GM19438 (cell line): ENCODE results near the gene CFAP58.

Experiments
- ATAC-seq: cut with Tn5 transposase; IDR thresholded peaks from one replicate; pipeline ENCODE4 v1.9.1; 2021; ENCODE audit warnings: low read depth; ENCODE audit not compliant: unreplicated experiment

CFAP58 gene

DNA sequence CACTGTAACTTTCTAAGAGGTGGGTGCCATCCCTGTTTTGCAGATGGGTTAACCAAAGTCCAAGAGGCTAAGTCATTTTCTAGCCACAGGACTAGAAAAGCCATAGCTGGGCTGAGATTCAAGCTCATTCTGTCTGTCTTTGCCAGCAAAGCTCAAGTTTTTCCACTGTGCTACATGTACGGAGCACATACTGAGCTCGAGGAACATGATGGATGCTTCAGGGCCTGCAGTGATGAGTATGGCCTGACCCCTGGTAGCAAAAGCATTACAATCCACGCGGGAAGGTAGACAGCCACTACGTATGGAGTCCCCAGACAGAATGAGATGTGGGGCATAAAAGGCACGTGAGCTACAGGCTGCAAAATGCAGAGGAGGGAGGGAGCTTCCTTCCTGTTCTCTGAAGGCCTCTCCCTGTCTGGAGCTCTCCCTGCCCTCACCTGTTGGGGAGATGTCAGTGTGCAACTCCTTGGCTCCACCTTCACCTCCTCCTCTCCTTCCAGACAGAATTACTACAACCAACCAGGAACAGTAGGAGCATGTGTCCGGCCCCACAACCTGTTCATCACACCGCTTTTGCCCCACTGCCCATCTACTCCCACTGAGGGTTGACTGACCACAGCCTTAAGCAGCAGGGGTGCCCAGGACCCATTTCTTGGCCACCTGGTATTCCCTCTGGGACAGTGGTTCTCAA lies 31.8 kb upstream of the CFAP58 start:
- ATAC-seq = no peak

DNA sequence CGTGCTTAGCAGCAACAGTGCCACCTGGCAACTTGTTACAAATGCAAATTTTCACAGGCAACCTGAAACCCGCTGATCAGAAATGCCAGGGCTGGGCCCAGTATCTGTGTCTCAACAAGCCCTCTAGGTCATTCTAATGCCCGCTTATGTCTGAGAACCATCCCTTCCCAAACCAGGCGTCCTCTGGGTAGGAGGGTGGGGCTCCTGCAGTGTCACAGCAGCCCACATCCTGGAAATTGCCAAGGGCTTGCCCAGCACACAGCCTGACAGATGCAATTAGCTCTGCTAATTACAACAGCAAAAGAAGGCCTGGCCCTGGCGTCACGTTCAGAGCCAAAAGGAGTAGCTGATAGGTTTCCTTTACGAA lies 31.2 kb upstream of the CFAP58 start:
- no peak for ATAC-seq

DNA sequence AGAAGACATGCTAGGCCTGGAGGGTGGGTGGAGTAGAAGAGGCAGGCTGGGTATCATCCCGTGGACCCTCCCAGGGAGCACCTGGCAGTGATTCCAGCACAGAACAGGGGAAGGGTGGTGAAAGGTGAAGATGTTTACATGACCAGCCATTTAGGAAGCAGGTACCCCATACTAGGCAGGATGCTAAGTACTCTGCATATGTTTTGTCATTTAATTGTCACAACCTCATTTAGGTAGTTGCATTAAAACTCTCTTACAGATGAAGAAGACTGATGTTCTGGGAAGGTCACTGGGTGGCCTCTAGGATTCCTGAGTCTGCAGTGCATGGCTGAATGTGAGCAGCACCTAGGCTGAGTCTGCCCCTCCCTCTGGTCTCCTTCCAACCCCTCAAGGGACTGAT lies 30.5 kb upstream of the CFAP58 start:
- no peak for ATAC-seq

DNA sequence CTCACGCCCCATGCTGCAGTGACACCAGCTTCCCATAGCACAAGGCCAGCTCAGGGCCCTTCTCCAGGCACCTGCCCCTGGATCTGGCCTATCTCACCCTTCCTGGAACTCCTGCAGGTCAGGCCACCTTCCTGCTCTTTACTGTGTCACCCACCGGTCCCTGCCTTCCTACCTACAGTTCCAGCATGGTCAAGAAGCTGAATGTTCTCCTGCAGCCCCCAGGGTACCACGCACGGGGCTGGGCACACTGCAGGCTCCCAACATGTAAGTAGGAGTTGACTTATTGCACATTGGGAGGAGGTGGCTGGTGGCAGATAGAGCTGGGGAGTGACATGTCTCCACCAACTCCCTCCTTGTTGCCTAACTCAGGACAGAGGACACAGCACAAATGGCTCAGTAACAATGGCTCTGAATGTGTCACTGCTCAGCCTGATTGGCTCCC lies 29.9 kb upstream of the CFAP58 start:
- ATAC-seq = no peak

DNA sequence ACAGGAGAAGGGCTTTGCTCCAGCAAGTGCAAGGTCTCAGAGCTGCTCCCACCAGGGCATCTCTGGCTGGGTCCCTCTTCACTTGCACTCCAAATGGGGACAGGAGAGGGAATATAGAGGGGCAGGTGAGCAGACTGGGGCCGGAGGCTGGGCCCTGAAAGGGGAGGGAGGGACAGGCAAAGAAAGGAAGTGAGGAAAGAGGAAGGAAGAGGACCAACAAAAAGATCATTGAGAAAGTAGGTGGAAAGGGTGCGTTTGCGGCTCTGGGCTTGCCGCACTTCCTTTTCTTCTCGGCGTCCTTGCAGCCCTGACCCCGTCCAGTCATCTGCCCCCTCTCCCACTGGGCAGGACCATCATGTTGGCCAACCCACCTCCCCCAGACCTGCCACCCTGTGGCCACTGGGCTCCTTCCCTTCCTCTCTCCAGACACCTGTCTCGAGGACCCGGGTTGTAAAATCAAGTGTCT lies 29.4 kb upstream of the CFAP58 start:
- ATAC-seq = no peak

DNA sequence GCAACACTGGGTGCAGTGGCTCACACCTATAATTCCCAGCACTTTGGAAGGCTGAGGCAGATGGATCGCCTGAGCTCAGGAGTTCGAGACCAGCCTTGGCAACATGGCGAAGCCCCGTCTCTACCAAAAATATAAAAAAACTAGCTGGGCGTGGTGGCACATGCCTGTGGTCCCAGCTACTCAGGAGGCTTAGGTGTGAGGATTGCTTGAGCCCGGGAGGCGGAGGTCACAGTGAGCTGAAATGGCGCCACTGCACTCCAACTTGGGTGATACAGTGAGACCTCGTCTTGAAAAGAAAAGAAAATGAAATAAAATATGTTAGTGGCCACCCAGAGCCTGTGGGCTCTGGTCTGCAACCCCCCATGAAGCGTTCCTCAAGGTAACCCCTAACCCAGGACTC lies 28.7 kb upstream of the CFAP58 start:
- ATAC-seq = no peak

DNA sequence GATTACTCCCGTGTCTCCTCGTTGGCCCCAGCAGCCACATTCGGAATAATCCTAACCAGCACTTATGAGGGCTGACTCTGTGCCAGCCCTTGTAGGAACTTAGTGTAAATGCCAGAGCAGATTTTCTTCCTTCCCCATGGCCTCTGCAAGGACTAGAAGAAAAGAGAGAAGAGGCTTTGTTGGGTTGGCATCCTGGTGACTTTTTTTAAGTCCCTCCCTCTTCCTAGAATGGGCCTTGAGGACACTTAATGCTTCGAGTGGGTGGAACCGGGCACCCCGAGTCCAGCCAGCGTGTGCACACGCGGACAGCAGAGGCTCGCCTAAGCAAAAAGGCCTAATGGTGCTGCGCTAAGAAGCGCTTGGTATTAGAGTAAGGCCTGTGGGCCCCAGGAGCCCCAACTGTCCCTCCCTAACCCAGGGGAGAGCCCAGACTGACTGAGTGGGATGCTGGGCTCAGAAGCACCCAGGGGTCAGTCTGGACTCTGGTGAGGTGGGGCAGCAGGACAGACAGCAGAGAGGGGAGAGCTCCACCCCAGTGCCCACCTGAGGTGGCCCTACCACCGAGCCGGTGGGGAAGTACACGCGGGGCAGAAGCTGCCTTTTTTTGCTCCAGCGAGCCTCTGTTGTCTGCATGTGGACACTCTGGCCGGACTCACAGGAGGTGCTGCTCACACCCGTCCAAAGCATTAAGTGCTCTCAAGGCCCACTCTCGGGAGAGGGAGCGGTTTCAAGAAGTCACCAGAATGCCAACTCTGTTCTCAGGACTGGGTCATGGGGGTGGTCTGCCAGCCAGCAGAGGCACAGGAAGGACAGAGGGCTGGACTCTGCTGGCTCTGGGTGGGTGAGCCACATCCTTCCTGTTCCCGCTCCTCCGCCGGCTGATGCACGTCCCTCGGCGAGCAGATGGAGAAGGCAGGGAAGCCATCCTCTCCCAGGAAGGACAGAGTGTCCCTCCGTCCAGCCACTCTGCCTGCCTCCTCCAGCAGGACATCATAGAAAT lies 27.9 kb upstream of the CFAP58 start:
- no peak for ATAC-seq

DNA sequence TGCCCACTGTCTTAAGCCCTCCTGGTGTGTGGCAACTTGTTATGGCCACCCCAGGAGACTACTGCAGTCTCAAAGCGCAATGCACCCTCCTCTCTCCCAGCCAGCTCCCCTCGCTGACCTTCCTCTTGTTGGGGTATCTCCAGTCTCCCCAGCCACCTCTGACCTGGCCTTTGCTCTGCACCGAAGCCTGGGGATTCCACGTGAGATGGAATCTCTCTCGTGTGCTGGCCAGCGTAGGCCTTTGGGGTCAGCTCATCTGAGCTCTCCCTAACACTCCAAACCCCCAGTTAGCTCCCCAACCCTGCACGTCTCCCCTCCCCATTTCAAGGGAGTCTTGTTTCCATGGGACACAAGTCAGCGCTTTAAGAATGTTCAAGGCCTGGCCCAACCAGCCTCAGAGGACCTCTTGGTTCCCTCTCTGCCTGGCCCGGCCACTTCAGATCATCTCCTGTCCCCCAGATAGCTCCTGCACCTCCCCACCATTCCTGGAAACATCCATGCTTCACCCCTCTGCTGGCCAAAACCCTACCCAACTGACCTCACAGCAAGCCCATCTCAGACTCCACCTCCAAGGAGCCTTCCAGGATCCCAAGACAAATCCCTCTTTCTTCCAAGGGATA lies 26.5 kb upstream of the CFAP58 start:
- no peak for ATAC-seq

DNA sequence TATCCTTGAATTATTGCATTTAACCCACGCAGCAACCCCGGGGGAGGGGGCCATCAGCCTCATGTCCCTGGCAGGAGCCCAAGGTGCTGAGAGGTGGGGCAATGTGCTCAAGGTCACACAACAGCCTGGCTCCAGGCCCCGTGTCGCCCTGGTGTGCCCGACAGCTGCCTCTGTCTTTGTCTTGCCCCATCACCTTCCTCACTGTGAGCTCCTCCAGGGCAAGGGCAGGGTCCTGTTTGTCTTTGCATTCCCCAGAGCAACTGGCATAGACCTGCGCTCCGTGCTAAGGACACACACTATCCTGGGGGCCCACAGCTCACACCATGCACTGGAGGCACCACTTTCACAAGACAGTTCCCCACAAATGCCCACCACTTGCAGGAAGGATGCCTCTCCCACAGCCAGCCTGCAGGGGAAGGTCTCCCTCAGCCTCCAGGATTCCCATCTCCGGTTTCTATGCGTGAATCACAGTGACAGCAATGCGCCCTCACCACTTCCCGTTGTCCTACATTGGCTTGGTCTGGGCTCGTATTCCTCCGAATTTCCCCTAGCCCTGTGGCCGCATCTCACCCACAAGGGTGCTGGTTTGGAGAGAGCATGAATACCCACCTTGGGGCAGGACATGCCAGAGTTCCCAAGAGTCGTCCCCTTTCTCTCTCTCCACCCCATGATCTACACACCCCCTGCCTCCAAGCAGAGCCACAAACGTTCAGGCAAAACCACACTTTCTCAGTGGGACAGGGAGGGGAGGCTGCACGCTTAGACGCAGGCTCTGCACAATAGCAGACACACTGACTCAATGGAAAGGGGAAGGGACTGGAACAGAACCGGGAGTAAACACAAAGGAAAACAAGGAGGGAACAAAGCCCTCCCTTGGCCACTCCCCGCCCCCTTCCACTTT lies 25.6 kb upstream of the CFAP58 start:
- ATAC-seq = no peak

DNA sequence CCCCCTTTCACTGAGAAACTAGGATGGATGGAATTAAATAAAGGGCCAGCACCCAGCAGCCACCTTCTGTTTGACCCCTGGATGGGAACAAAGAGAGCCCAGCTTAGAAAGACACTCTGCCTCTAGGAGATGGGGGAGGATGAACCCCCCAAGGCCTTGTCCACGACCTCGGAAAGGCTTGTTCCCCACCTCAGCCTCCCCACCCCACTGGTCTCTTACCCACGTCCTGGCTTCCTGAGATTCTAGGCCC lies 25.1 kb upstream of the CFAP58 start:
- ATAC-seq = peak; percentile 15

DNA sequence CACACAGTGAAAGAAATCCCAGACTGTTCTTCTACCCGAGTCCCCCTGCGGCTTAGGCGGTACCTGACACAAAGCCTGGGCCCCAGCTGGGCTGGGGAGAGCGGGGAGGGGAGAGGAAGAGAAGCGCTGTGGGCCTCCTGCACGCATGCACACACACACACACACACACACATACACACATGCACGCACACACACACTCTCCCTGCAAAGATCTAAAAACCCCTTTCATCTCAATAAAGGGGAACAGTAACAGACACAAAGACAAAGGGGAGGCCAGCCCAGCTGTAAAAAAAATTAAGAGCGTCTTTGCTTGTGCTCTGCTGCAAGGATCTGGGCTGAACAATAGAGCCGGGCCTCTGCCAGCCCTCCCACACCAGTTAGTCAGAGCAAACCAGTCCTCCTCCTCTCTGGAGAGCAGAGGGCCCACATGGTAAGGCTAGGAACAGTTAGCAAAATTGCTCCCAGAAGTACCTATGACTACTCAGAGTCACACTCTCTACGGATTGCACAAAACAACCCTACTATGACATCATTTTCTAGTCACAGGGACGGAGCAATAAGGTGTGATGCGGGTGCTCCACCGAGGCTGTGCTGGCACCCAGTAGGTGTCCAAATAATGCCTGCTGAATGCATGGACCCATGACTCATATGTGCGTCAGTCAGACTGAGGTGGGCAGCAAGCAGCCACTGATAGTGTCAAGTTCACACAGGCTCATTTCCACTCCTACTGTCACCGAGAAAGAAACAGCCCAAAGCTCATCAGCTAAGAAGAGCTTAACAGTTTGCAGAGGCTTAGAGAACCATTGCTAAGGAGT lies 24.5 kb upstream of the CFAP58 start:
- peak; percentile 53 for ATAC-seq

DNA sequence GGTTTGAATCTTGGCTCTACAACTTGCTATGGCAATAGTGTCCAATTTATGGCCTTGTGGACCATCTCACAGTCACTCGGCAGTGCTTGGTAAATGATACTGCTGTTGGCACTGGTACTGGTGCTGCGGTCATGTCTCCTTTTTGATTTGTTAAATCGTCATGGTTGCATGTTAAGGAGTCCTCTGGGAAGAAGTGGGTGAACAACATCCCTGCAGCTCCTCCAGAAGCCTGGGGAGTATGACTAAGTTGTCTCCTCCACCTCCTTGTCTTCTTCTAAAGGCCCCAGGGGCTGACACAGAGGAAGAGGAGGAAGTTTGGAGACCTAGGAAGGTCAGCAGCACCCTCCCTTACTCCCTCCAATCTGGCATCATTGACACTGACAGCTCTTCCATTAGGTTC lies 23.9 kb upstream of the CFAP58 start:
- ATAC-seq = no peak

DNA sequence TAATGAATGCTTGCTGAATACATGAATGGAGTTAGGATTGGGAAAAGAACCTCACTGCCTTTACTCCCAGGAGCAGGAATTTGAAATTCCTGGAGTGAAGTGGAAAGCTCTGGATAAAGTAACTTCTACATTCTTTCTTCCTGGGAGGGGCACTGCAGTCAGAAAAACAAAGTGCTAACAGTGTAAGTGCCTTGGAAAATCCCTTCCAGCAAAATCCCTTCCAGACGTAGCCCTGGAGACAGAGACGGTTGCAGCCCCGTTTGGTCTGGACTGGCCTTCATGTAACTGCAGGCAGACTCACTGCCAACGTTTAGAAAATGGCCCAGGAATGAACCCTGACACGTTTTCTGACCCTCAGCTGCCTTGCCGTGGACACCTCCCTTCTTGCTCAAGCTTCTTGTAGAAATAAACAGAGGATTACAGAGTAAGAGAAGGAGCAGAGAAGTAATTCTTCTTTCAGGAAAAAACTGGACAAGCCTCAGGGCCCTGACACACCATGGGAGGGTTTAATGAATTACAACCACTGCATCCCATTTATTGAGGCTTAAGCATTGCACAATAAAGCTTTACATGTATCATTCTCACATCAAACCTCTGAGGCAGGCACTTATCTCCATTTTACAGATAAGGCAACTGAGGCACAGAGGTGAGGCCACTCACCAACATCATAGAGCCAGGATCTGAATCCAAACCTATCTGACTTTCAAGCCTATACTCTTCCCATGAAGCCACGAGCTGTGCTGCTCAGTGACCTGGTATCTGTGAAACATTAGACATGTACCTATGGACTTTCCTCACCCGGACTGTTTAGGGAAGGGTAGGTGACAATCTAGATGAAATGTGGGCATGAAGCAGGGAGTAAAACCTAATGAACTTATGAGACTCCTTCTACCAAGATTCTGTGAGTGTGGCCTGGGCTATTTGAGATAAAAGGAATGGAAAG lies 23.2 kb upstream of the CFAP58 start:
- ATAC-seq = no peak

DNA sequence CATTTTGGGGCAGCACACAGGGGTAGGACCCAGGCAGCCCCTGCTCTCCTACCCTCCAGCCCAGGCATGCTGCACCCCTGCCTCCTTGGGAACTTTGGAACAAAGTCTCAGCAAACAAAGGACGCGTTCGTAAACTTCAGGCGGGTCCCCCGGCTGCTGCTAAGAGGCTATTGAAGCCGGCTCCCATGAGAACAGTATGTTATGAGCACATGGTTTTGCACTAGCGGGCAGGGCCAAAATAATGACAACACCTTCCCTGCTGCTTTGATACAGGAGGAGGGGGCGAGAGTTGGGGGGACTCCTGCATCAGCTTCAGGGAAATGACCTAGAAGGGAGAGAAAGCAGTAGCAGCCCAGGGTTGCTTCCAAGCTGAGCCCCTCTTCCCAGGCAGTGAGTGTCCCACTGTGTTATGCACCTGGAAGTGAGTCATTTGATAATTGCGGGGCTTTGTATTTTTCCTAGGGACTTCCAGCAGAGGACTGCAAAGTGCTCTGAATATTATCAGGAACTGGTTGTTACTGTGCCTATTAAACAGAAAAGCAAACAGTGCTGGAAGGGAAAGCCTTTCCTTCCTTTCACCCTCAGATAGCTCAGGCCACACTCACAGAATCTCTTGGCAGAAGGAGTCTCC lies 22.3 kb upstream of the CFAP58 start:
- ATAC-seq = no peak

DNA sequence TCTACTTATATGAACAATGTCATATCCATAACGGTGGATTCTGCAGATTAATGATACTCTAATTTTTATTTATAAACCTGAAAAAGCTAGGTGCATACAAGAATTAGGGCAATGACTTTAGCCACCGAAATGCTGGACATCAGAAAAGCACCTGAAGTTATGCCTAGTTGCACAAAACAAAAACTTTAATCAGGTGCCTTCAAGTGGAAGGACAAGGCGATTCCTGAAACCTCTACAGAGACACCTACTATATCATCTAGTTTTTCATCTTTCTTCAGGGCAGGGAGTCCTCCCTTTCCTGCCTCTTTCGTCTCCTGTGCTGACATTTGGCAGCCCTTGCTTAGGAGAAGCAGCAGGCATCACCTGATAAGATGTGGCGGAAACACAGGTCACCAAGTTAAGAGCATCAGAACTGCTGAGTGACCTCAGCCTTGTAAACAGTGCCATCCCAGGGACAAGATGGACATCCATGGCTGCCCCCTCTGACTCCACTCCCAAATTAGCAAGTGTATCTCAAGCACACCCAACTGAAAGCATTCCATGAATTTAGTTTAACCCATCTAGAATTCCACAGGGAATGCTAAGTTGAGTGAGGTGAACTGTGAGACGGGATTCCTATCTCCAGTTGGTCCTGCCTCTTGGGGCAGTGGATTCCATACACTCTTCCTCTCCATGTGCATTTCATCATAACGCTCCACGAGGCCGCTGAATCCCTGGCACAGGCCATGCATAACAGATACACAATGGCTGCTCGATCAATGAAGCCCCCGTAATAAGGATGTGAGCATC lies 21.2 kb upstream of the CFAP58 start:
- no peak for ATAC-seq

DNA sequence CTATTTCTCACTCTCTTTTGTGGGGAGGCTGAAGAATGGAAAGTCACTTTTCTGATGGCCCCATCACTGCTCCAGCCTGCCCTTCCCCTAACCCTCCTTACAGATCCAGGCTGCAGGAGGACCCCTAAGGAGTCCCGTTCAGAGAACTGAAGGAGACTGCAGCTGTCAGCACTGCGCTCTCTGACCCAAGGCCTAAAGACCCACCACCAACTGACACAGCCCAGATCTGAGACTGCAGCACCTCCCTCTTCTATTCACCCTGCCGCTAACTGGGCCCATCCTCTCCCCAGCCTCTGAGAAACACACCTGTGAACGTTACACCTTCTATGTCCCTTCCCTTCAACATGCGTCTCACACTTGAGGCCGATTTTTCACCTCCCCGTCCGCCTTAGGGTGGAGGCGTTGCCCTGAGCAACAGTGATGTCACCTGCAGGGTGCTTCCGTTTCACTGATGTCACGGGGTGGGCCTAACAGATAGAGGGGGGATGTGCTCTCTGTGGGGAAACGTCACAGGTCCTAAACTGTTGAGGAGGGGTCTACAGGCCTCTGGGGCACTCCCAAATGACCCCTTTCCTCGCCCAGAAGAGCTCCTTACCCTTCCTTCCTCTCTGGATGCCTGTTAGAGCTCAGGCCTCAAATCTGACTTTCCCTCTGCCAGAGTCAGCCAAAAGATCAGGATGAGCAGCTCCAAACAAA lies 20.5 kb upstream of the CFAP58 start:
- no peak for ATAC-seq
